GM23338 (cell line): Measurements from ENCODE around the gene RFX3.

Experiments
- CREB1 ChIP-seq: fragments of 250-450 bp; sonication (Bioruptor Pico); IDR thresholded peaks from 2 replicates; pipeline ENCODE4 v1.5.0; 2020; ENCODE audit warnings: low read depth, mild to moderate bottlenecking, moderate library complexity
- CTCF ChIP-seq, 2 experiments: fragments of 200-600 bp in 1 of 2; sonication (generic) in 1 of 2; conservative IDR thresholded peaks; 2 replicates each; pipeline versions ENCODE4 v1.5.1 to v1.6.1; 2016 to 2017; ENCODE audit warnings: antibody characterized with exemption in 2 of 2, low read depth in 2 of 2, mild to moderate bottlenecking in 2 of 2, moderate library complexity in 1 of 2
- ETS1 ChIP-seq: IDR thresholded peaks from 2 replicates; pipeline ENCODE4 v1.6.1; 2016; ENCODE audit warnings: antibody characterized with exemption
- EZH2 ChIP-seq: fragments of 200-600 bp; sonication (generic); IDR thresholded peaks from one replicate; pipeline ENCODE4 v1.8.0; 2017; ENCODE audit warnings: antibody characterized with exemption, mild to moderate bottlenecking, low read depth; ENCODE audit not compliant: unreplicated experiment
- EZH2phosphoT487 ChIP-seq: fragments of 200-600 bp; sonication (generic); IDR thresholded peaks from one replicate; pipeline ENCODE4 v1.8.1; 2018; ENCODE audit warnings: antibody characterized with exemption; ENCODE audit not compliant: unreplicated experiment
- NANOG ChIP-seq: IDR thresholded peaks from 2 replicates; pipeline ENCODE4 v1.6.1; 2016; ENCODE audit warnings: antibody characterized with exemption, borderline replicate concordance
- POLR2AphosphoS5 ChIP-seq: IDR thresholded peaks from 2 replicates; pipeline ENCODE4 v1.6.1; 2016; ENCODE audit warnings: antibody characterized with exemption, low read depth
- REST ChIP-seq: IDR thresholded peaks from one replicate; pipeline ENCODE4 v1.6.1; 2018; ENCODE audit warnings: antibody characterized with exemption; ENCODE audit not compliant: unreplicated experiment
- ZNF114 ChIP-seq: fragments of 250-450 bp; sonication (Bioruptor Pico); IDR thresholded peaks from 2 replicates; pipeline ENCODE4 v1.5.0; 2020; ENCODE audit warnings: mild to moderate bottlenecking, moderate library complexity
- ZNF331 ChIP-seq: fragments of 250-450 bp; sonication (Bioruptor Pico); IDR thresholded peaks from 2 replicates; pipeline ENCODE4 v1.5.0; 2020; ENCODE audit warnings: low read depth, mild to moderate bottlenecking, moderate library complexity

- no peak for TF ChIP-seq CTCF (conservative IDR thresholded peaks at IDR 0.05; ENCODE audit: low read depth in 2 of 2)
- TF ChIP-seq POLR2AphosphoS5, result no peak
- no peak for TF ChIP-seq ETS1
- no peak for TF ChIP-seq EZH2
- no peak for TF ChIP-seq EZH2phosphoT487
- TF ChIP-seq REST, result no peak
- TF ChIP-seq CREB1 (CRISPR knock-in tag), result no peak
- TF ChIP-seq ZNF114 (CRISPR knock-in tag), result no peak
- no peak for TF ChIP-seq NANOG
- TF ChIP-seq ZNF331 (CRISPR knock-in tag), result no peak
These were observed 164.7 kb downstream of the RFX3 start for GRCh38 chr9:3361116-3361515.
